ENCODE results near the gene OR51G2.
"Not testable (repeated sequence)": the region's sequence is repeated elsewhere in the genome, so short reads cannot be mapped to it uniquely, and the experiment has no call there.

The OR51G2 gene, protein sequence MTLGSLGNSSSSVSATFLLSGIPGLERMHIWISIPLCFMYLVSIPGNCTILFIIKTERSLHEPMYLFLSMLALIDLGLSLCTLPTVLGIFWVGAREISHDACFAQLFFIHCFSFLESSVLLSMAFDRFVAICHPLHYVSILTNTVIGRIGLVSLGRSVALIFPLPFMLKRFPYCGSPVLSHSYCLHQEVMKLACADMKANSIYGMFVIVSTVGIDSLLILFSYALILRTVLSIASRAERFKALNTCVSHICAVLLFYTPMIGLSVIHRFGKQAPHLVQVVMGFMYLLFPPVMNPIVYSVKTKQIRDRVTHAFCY
- 0 to 0.03 (median 0) reads per million in 18 experiments for total RNA-seq

DNA sequence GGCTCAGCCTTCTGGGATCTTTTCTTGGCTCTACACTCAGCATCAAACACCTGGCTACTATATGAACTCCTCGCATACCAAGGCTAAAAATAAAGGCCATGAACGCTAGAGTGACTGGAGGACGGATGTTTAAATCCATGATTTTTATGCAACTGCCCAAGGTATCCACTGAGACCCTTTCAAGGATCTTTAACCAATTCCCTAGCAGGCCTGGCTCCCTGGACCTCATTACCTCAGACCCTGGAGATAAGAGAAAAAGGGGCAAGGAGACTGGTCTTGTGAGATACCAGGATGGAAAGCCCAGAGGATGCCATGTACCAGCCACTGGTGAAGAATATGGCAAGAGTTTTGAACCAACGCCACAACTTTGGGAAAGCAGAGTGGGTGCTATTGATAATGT is at the start of gene OR51G2:
TSS of gene OR51G2 (minus strand) at position 101 of the 400 bp plus-strand sequence. CDS start 3,687 bp downstream, outside the sequence.
- no peak for DNase-seq

DNA sequence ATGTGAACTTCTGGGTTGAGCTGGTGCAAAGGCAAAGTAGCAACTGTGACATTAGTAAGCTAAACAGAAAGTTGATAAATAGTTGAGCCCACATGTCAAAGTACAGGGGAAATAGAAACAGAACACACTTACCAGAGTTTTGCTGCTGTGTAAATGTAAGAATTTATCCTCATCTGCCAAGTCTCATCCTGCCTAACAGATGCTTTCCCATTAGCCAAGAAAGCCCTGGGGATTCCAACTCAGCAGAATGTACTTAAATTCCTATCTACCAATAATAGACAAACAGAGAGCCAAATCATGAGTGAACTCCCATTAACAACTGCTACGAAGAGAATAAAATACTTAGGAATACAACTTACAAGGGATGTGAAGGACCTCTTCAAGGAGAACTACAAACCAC is 43.7 kb upstream of the OR51G2 start:
- no peak for DNase-seq

DNA sequence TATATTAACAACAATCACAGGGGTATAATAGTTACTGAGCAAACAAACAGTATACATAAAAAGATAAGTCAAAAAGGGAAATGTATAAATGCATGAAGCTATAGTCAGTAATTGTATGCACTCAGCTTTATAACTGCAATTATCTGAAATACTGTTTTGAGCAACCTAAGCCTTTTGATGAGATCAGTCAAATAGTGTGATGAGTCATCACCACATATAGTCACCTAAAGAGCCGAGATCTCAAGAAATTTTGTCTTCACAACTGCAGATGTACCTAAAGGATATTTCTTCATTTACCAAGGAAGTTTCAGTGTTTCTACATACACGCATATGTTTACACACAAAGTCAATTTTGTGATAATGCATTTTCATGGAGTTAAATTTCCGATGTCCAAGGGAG is 41.7 kb upstream of the OR51G2 start:
- DNase-seq = no peak

GRCh38 chr11:4957396-4957795 is 38.2 kb upstream of the OR51G2 start:
- DNase-seq = no peak

GRCh38 chr11:4955613-4956012 is 36.5 kb upstream of the OR51G2 start, which contains the start of gene OR51A2:
TSS of gene OR51A2 (minus strand) at chr11:4955713. CDS start at chr11:4955713, 0 bp downstream.
- DNase-seq = not testable (repeated sequence)

- no peak for DNase-seq
Observed at GRCh38 chr11:4947505-4947904, 28.4 kb upstream of the OR51G2 start, which contains the start of gene OR51A4. TSS of gene OR51A4 (minus strand) at chr11:4947605. CDS start at chr11:4947100, 505 bp downstream.

DNA sequence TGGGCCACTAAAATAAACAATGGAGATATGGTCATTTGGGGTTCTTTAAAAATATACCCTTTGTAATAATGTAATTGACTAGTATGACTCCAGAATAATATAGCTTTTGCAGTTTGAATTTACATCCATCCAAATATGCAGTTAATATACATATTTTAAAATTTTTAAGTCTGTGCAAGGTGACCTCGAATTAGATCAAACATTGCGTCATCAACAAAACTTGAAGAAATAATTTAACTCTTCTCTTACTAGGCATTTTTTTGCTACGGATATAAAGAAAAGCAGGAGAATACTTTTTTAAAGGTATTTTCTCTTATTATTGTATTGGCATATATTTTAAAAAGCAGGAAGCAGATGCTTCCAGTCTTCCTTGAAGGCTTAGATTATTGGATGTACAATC is 17.6 kb upstream of the OR51G2 start:
- DNase-seq = no peak

GRCh38 chr11:4932751-4933150 is 13.6 kb upstream of the OR51G2 start:
- DNase-seq = no peak

DNA sequence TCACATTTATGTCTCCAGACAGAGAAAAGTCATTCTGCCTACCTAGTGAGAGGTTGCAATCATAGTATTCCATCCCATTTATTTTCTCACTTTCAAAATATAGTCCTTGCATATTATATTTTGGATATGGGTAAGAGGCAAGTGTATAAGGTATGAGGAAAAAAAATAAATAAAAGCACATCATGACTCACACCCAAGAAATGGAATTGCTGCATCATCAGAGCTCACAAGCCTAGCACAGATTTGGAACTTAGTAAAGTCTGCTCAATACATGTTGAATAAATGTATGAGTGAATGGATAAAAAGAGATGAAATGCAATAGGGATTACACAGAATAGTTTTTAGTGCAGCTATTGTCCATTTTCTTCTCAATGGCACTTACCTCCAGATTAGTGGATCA is 7.5 kb upstream of the OR51G2 start:
- DNase-seq = no peak

- no peak for DNase-seq
Observed at GRCh38 chr11:4924239-4924638, 5.1 kb upstream of the OR51G2 start, which contains the start of gene OR51G1. TSS of gene OR51G1 (minus strand) at chr11:4924339. CDS start at chr11:4924339, 0 bp downstream.

GRCh38 chr11:4922304-4922703 is 3.2 kb upstream of the OR51G2 start:
- no peak for DNase-seq

- DNase-seq = no peak
Observed at GRCh38 chr11:4921796-4922195, 2.6 kb upstream of the OR51G2 start.

DNA sequence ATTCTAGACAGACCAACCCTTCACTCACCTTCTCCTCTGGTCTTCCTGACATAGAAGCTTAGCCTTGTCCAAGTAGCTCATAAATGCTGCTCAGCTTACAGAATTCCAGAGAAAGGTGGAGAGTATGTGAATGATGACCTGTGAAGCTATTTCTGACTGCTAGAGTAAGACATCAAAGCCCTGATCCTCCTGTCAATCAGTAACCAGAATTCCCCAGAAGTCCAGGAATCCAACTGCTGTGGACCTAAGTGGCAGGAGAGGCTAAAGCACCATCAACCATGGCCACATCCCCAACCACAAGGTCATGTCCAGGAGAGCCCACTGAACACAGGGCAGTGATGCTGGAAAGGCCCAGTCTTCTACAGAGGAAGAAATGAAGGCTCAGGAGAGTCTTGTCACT is 2.6 kb downstream of the OR51G2 start:
- no peak for DNase-seq

- no peak for DNase-seq
Observed at GRCh38 chr11:4903484-4903883, 15.7 kb downstream of the OR51G2 start, which contains the start of gene OR51A7. TSS of gene OR51A7 (plus strand) at chr11:4903783. CDS start at chr11:4907370, 3,587 bp downstream.

DNA sequence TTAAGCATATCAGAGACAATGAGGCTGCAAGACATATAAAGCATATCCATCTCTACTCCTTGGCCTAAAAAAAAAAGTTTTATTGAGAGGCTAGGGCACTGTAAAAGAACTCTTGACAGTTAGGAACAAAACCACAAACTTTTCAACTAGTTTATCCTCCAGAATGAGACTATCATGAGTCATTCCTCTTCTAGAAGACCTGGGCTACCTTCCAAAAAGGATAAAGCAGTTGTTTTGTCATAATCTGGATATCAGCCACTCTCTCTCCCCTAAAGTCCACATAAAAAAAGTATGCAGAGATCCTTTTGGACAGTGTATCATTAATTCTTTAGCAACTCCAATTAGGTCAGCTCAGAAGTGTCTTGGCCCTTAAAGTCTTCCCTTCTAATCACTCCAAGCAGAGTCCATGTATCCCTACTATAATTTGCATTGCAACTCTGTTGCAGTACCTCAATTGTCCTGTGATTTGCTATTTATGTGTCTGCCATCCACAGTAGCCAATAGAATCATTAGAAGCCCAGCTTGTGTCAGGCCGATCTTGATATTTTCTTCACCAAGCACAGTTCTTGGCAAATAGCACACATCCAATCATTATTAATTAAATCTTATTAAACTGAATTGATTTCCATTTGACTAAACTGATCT is 27.0 kb downstream of the OR51G2 start:
- DNase-seq = no peak

- no peak for DNase-seq
Observed at GRCh38 chr11:4890279-4890678, 28.9 kb downstream of the OR51G2 start.

DNA sequence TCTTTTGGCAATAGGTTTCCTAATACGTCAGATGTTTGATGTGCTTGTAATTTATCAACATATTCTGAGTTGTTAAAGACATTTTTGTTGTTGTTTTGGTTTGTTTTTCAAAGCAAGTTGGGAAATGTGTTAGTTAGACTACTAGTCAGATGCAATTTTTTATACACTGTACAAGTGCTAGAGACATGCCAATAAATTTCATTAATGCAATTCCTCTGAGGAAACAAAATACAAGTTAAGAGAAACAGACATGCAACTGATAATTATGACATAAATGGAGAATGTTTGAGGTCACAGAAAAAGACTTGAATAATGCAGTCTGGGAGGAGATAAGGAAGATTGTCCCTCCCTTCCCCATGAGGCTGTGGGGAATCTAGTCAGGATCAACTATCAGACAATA is 31.6 kb downstream of the OR51G2 start:
- DNase-seq = no peak

DNA sequence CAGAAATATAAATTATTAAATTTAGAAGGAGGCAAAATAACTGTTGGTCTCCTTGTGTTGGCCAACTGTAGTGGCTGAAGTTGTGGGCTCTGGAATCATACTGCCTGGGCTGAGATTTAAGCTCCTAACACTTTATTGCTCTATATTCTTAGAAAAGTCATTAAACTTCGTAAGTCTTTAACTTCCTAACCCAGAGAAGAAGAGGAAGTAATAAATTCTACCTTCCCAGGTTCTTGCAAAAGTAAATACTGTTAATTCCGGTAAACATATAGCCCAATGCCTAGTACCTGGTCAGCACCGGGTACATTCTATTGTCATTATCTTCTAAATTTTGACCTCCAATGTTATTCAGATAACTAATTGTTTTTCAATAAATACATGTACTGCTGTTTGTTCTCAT is 33.0 kb downstream of the OR51G2 start:
- no peak for DNase-seq

GRCh38 chr11:4884361-4884760 is 34.8 kb downstream of the OR51G2 start:
- no peak for DNase-seq

- DNase-seq = no peak
Observed at GRCh38 chr11:4882543-4882942, 36.6 kb downstream of the OR51G2 start.

DNA sequence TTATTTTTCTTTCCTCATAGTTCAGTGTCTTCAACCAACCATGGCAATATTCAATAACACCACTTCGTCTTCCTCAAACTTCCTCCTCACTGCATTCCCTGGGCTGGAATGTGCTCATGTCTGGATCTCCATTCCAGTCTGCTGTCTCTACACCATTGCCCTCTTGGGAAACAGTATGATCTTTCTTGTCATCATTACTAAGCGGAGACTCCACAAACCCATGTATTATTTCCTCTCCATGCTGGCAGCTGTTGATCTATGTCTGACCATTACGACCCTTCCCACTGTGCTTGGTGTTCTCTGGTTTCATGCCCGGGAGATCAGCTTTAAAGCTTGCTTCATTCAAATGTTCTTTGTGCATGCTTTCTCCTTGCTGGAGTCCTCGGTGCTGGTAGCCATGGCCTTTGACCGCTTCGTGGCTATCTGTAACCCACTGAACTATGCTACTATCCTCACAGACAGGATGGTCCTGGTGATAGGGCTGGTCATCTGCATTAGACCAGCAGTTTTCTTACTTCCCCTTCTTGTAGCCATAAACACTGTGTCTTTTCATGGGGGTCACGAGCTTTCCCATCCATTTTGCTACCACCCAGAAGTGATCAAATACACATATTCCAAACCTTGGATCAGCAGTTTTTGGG is 37.2 kb downstream of the OR51G2 start, which contains the start of gene OR51T1:
TSS of gene OR51T1 (plus strand) at position 41 of the 641 bp plus-strand sequence. CDS start at position 41, 0 bp downstream.
- DNase-seq = no peak

GRCh38 chr11:4881188-4881587 is 38.0 kb downstream of the OR51G2 start:
- DNase-seq = no peak

- DNase-seq = no peak
Observed at GRCh38 chr11:4865855-4866254, 53.3 kb downstream of the OR51G2 start.

All from inflammatory macrophage (primary cell).